Measurements from ENCODE around the gene CD3G.
"Not testable (repeated sequence)": the region's sequence is repeated elsewhere in the genome, so short reads cannot be mapped to it uniquely, and the experiment has no call there.

CD3G gene

GRCh38 chr11:118343981-118344515 is at the start of gene CD3G:
Gene CD3G, plus strand, starts transcription at chr11:118344344. Its CDS starts 80 bp downstream, at chr11:118344424.
- no peak for FAIRE-seq

GRCh38 chr11:118295199-118295598 is 48.9 kb upstream of the CD3G start:
- DNase-seq (ENCODE audit: low spot score) (no peak), FAIRE-seq (no peak)

More at GRCh38 chr11:118343981-118344515, at the start of gene CD3G:
- DNase-seq (ENCODE audit: low spot score) = no peak

GRCh38 chr11:118295815-118296454 is 48.2 kb upstream of the CD3G start:
- no peak for FAIRE-seq

GRCh38 chr11:118301600-118302195 is 42.4 kb upstream of the CD3G start:
- no peak for DNase-seq (ENCODE audit: low spot score)
- FAIRE-seq = no peak

More at GRCh38 chr11:118295815-118296454, 48.2 kb upstream of the CD3G start:
- DNase-seq (ENCODE audit: low spot score) = peak; percentile 11

- no peak for FAIRE-seq
Measured at GRCh38 chr11:118304227-118304567, 39.9 kb upstream of the CD3G start.

GRCh38 chr11:118304568-118305248 is 39.4 kb upstream of the CD3G start, which contains the start of gene CD3E:
Gene CD3E, plus strand, starts transcription at chr11:118304730. Its CDS starts 223 bp downstream, at chr11:118304953.
- DNase-seq (ENCODE audit: low spot score) (no peak), FAIRE-seq (no peak)

More at GRCh38 chr11:118304227-118304567, 39.9 kb upstream of the CD3G start:
- no peak for DNase-seq (ENCODE audit: low spot score)

- FAIRE-seq = no peak
Measured at GRCh38 chr11:118305726-118306125, 38.4 kb upstream of the CD3G start.

GRCh38 chr11:118306556-118306955 is 37.6 kb upstream of the CD3G start:
- DNase-seq (ENCODE audit: low spot score) (no peak), FAIRE-seq (no peak)

More at GRCh38 chr11:118305726-118306125, 38.4 kb upstream of the CD3G start:
- no peak for DNase-seq (ENCODE audit: low spot score)

GRCh38 chr11:118308995-118309528 is 35.1 kb upstream of the CD3G start:
- not testable (repeated sequence) for FAIRE-seq; DNase-seq (ENCODE audit: low spot score)

GRCh38 chr11:118310271-118310670 is 33.9 kb upstream of the CD3G start:
- DNase-seq (ENCODE audit: low spot score) = no peak
- FAIRE-seq = no peak

DNA sequence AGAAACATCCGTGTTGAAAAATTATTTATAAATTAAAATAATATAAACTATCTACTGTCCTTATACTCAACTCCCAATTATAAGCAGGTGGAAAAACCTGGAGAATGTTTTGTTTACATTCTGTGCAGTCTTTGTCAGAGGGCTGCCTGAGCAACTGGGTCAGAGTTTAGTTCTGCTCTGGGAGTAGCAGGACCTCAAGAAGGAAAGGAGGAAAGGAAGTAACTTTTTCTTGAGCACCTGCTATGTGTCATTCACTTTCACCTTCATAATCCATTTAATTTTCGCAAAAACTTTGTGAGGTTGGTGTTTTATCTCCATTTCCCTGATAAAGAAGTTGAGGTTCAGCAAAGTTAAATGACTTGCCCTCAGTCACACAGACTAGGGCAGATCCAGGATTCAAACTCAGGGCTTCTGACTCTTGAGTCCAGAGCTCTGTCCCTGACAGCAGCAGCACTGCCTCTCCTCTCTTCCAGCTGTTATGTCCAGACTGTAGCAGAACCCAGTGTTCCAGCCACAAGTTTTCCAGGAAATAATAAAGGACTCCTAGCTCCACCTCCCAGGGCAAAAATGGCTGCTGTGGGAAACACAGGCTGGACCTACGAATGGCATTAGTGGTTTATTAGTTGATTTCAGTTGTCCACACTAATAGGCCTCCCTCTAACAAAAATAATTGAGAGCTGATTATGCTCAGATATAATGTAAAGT is 33.2 kb upstream of the CD3G start:
- no peak for FAIRE-seq

DNA sequence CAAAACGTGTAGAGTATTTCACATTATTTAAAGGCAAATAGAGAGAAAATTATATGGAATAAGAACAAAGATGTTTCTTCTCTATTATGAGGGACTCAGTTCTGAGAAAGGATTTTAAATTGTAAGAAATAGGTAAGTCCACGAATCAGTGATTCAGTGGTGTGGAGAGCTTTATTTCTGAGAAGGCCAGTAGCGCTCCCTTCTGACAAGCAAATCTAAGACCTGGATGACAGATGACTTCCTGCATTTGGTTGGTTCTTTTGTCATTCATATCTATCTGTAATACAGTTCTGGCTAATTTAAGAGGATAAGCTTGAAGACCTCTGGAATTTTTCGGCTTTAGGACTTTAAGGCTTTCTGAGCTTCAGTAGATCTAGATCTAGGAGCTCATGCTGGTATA is 32.6 kb upstream of the CD3G start:
- FAIRE-seq (no peak), DNase-seq (ENCODE audit: low spot score) (no peak)

More for the DNA sequence above, 33.2 kb upstream of the CD3G start:
- no peak for DNase-seq (ENCODE audit: low spot score)

GRCh38 chr11:118312328-118312727 is 31.8 kb upstream of the CD3G start:
- no peak for FAIRE-seq
- DNase-seq (ENCODE audit: low spot score) = no peak

- FAIRE-seq = no peak
- DNase-seq (ENCODE audit: low spot score) = no peak
Measured at GRCh38 chr11:118313242-118313641, 30.9 kb upstream of the CD3G start.

DNA sequence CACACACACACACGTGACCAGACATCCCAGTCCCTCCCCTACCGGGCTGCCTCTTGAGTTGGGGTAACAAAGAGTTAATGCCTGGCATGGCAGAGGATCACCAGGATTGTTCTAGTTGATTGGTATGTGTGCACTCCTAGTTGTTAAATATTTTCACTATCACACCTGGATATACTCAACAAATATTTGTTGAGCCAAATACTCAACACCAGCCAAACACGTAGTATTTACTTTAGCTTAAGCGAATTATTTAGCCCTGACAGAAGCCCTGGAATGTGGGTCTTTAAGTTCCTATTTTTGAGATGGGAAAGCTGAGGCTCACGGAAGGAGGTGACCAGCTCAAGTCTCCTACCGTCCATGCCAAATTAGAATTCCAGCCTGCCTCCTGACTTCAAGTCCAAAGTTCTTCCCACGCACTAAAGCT is 29.1 kb upstream of the CD3G start:
- FAIRE-seq = no peak

DNA sequence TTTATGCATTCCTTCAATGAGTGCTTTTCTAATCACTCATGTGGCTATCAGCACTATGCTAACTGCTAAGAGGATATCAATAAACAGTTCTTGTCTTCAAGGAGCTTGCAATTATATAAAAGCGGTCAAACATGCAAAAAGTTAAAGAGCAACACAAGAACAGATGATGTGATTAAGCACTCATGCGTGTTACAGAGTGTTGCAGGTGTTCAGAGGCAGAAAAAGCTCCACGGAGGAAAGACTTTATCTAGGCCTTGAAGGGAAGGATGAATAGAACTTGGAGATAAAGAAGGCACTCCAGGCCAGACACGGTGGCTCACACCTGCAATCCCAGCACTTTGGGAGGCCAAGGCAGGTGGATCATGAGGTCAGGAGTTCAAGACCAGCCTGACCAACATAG is 26.0 kb upstream of the CD3G start:
- no peak for DNase-seq (ENCODE audit: low spot score)
- no peak for FAIRE-seq

More for the DNA sequence above, 29.1 kb upstream of the CD3G start:
- DNase-seq (ENCODE audit: low spot score) = no peak

GRCh38 chr11:118318581-118319336 is 25.4 kb upstream of the CD3G start:
- DNase-seq (ENCODE audit: low spot score) = no peak
- no peak for FAIRE-seq

DNA sequence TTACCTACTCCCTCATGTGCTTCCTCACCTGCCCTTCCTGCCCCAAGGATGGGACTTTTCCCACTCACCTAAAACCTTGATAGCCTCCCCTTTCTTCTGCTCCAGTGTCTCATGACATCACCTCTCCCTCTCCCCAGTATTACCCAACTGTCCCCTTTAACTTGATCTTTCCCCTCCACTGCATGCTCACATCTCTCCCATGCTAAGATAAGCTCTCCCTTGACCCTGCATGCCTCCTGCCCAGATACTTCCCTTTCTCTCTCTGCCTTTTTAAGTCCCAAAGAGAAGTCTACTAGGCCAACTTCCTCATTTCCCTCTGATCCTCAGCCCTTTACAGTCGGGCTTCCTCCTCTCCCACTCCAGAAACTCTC is 24.8 kb upstream of the CD3G start:
- DNase-seq (ENCODE audit: low spot score) (no peak), FAIRE-seq (no peak)

DNA sequence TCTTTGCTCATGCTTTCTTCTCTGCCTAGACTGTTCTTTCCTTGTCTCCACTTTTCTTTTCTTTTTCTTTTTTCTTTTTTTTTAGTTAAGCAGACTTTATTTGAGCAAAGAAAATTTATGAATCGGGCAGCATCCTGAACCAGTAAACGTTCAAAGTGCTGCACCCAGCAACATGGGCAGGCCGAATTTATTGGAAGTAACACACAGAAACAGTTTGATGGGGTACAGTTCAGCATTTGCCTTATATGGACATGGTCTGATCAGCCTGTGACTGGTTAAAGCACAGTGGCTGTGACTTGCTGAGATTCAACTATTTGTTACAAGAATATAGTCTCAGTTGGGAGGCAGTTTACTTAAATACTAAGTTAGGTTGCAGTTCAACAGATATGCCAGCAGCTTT is 23.6 kb upstream of the CD3G start:
- FAIRE-seq (no peak), DNase-seq (ENCODE audit: low spot score) (no peak)

DNA sequence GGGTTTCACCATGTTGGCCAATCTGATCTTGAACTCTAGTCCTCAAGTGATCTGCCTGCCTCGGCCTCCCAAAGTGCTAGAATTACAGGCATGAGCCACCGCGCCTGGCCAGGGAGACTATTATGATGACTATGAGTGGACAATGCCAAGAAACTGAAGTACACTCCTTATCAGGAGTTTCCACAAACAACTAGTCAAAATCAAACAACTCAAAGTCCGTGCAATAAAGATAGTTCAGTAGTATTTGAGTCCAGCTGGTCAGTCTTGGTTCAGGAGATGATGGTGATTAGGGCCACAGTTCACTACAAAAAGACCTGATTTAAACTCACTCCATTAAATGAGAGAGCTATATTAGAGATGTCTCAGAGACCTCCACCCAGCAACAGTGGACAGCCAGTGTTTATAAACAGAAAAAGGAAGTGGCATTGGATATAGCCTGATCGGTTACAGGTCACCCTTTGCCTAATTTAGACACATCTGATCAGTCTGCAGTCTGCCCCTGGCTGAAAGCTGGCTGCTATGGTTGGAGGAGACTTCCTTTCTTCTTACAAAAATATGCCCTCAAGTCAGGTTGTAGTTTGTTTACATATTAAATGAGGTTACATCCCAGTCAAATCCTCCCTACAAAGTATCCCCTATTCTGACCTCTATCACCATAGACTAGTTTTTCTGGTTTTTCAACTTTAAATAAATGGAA is 22.6 kb upstream of the CD3G start:
- DNase-seq (ENCODE audit: low spot score) = no peak
- no peak for FAIRE-seq
